KOPT-K1 (cell line): ENCODE data around the gene CHIC2.
"Not testable (repeated sequence)": the region's sequence is repeated elsewhere in the genome, so short reads cannot be mapped to it uniquely, and the experiment has no call there.

Source experiments
- H3K27ac ChIP-seq: fragments of 200-600 bp; sonication (generic); 2 replicates; pipeline ENCODE4 v1.5.1; 2016; ENCODE audit warnings: antibody characterized with exemption, mild to moderate bottlenecking, low read depth, low read length; ENCODE audit not compliant: poor library complexity, severe bottlenecking
- H3K36me3 ChIP-seq: fragments of 200-600 bp; sonication (generic); 2 replicates; pipeline ENCODE4 v1.5.1; 2017; ENCODE audit warnings: antibody characterized with exemption, mild to moderate bottlenecking, low read length, moderate library complexity; ENCODE audit not compliant: insufficient read depth
- H3K9me3 ChIP-seq: fragments of 200-600 bp; sonication (generic); 2 replicates; pipeline ENCODE4 v1.5.1; 2017; ENCODE audit warnings: antibody characterized with exemption, low read length, mild to moderate bottlenecking; ENCODE audit not compliant: insufficient read depth, poor library complexity, severe bottlenecking

The CHIC2 gene

DNA sequence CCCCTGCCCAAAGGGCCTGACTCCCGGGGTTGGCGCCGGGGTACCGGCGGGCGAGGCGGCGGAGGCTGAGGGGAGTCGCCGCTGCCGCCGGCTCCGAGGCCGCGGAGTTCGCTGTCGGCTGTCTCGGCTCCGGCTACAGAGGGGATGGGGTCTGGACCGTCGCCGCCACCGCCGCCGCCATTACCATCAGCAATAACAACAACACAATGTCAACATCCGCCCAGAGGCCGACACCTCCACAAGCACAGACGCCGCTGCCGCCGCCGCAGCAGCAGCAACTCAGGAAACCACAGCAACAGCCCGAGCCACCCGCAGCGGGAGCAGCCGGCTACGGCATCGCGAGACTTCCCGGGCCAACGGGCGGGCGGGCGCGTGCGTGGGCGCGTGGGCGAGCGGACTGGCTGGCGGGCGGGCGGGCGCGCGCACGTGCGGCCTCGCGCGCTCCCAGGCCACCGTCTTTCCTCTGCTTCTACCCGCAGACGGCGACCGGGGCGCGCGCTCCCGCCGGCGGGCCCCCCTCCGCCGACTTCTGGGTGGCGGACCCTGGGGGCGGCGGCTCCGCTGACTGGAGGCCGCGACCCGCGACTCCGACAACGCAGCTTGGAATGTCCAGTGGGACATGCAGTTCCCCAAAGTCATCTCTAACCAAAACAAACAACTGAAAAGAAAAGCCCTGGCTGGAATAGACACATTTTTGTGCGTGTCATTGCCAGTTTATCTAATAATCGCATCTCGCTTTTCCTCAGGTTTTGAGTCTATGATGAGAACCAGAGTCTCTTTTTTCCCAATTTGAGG lies at the start of gene CHIC2:
TSS of gene CHIC2 (minus strand) at position 289 of the 795 bp plus-strand sequence. CDS start 305 bp downstream, outside the sequence.
- Histone ChIP-seq H3K36me3 (no peaks in the 10 kb centered on the region), H3K9me3 (no peaks in the 10 kb centered on the region), H3K27ac (peak within 1 kb of the TSS; percentile 76)

DNA sequence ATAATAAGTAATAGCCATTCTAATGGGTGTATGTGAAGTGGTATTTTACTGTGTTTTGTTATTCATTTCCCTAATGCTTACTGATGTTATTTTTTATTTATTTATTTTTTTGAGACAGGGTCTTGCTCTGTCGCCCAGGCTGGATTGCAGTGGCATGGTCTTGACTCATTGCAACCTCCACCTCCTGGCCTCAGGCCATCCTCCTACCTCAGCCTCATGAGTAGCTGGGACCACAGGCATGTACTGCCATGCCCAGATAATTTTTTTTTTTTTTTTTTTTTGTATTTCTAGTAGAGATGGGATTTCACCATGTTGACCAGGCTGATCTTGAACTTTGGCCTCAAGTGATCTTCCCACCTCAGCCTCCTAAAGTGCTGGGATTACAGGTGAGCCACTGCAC lies 48.8 kb upstream of the CHIC2 start:
- H3K27ac ChIP-seq, H3K36me3 ChIP-seq, H3K9me3 ChIP-seq: not testable (repeated sequence)

DNA sequence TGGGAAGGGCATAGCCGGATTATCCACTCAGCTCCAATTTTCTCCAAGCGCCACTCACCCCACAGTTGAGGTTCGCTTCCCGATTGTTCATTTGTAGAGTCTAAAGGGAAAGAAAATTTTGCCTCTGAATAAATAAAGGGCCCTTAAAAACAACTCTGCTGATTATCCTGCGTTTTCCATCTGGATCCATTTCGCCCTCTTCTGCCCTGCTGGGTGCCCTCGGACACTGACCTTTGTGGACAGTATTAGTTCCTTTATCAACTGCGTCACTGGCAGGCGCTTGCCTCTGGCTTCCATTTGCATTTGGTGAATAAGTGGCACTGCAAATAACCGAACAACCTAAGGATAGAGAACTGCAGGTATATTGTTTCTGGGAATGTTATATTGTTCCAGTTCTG lies 45.6 kb upstream of the CHIC2 start:
- Histone ChIP-seq H3K36me3 (no peaks in the 10 kb centered on the region), H3K9me3 (no peaks in the 10 kb centered on the region), H3K27ac (no peak overlapping the region)

DNA sequence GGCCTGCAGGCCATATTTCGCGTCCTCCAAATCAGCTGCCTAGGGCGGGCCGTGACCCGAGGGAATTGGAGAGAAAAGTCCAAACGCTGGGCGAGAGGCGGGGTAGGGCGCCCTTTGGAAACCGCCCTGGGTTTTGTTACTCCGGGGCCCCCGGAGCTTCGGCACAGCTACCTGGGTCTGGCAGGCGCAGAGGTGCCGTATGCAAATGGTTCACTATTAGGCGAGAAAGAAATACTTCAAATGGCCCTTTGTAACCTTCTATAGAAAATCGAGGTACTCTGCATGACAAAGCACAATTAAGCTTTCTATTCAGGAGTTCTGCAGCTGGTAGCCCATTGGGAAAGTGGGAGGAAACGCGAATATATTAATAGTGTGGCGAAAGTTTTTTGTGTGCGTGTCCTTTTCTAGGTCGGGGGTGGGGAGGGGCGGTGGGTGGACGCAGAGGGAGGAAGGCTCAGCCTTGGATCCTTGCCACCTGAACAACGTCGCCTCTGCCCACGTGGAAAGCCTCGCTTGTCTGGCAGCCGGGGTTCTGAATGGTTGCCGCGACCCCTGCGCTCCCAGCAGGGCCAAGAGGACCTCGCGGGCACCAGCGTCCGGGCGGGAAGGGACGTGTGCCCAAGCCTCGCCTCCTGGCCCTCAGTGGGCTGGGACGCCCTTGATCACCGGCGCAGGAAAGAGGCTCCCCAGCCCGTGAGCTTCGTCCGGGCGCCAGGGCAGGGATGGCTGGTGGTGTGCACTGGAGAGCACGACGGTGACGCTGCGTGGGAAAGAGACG lies 45.0 kb upstream of the CHIC2 start:
- Histone ChIP-seq H3K27ac (no peak overlapping the region), H3K36me3 (no peaks in the 10 kb centered on the region)

DNA sequence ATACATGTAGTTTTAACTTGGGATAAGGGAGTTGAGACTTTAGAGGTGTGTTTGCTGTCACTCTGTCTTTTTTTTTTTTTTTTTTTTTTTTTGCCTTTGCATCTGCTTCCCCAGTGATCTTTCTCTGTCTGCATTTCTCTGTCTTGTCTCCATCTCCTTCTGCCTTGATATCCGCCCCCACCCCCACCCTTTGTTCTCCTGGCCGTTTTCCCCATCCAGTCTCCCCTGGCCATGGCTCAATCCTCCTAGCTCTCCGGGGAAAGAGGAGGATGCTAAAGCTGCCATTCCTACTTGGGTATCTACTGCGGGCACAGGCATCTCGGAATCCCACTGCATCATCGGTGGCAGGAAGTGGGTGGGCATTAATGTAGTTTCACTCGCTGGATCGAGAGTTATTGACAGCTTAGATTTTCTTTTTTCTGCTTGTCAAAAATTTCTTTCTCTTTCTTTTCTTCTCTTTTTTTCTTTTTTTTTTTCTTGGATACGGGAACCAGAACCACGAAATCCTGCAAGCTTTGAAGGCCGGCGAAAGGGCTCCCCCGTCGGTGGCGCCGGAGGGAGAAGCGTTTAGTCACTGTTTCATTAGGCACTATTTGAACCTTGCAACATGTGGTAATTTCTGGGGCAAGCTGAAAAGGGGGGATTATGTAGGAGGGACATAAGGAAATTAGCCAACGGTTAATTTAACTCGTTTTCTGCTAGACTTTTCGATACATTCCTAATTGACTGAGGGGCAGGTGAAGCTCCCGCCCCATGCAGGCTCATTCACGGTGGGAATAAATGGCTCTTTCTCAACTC lies 43.7 kb upstream of the CHIC2 start:
- Histone ChIP-seq H3K36me3 (no peaks in the 10 kb centered on the region), H3K27ac (no peak overlapping the region), H3K9me3 (no peaks in the 10 kb centered on the region)

More for the DNA sequence above, 45.0 kb upstream of the CHIC2 start:
- H3K9me3 ChIP-seq = no peaks in the 10 kb centered on the region

DNA sequence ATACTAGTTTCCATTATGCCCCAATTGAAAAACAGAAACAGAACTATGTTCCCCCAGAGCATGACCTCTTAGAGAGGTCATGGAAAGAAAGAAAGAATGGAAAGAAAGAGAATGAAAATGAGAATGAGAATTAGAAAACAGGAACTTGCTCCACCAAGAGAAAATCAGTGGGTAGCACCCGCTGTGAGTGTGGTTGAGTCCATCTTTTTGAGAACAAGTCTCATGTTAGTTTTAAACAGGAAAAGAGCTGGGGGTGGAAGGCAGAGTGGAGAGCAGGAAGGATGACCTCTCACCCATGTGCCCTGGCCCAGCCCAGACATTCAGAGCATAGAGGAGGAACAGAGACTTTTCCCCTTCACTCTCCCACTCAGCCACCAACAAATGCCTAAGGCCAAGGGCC lies 40.5 kb upstream of the CHIC2 start:
- H3K9me3 ChIP-seq = peaks cover 20% of the 10 kb centered on the region
- H3K36me3 ChIP-seq = no peaks in the 10 kb centered on the region
- H3K27ac ChIP-seq = no peak overlapping the region

DNA sequence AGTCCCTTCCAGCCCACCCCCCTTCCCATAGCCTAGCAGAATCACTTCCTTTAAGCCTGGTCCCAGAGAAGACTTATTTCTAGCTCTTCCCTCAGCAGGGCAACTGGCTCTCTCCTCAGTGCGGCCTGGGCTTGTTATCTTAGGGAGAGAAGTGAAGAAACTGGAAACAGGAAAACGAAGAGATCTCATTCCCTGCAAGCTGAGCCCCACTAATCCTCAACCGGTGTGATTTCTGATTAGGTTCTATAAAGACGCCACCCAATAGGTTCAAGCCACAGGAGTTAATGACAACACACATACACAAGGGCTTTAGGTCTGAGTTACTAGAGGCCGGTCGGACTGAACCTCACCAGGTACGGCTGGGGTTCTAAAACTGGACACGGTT lies 38.8 kb upstream of the CHIC2 start:
- peaks cover 25% of the 10 kb centered on the region for H3K9me3 ChIP-seq
- no peaks in the 10 kb centered on the region for H3K36me3 ChIP-seq
- H3K27ac ChIP-seq = no peak overlapping the region

DNA sequence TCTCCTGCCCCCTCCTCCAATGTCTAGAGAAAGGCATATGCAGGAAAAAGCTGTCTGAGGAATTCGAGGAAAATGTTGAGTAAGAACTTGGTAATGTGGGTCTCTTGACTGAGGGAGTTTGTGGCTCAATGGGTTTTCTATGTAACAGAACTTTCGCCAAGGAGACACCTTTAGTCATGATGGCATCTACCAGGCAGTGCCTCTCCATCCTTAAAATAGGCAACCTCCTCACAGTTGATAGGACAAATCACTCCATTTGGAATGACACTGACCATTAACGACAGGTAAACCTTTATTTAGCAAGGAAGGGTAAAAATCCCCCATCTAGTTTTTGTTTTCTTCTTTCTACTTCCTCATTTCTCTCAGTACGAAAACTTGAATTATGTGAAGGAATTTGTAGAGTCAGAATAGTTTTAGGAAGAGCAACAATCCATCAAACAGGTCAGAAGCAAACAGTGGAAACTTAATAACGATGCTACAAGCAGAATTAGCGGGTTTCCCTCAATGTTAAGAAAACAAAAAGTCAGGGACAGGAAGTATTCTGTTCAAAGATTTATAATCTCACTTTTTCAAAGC lies 38.2 kb upstream of the CHIC2 start:
- H3K9me3 ChIP-seq = peaks cover 25% of the 10 kb centered on the region
- no peak overlapping the region for H3K27ac ChIP-seq
- H3K36me3 ChIP-seq = no peaks in the 10 kb centered on the region

DNA sequence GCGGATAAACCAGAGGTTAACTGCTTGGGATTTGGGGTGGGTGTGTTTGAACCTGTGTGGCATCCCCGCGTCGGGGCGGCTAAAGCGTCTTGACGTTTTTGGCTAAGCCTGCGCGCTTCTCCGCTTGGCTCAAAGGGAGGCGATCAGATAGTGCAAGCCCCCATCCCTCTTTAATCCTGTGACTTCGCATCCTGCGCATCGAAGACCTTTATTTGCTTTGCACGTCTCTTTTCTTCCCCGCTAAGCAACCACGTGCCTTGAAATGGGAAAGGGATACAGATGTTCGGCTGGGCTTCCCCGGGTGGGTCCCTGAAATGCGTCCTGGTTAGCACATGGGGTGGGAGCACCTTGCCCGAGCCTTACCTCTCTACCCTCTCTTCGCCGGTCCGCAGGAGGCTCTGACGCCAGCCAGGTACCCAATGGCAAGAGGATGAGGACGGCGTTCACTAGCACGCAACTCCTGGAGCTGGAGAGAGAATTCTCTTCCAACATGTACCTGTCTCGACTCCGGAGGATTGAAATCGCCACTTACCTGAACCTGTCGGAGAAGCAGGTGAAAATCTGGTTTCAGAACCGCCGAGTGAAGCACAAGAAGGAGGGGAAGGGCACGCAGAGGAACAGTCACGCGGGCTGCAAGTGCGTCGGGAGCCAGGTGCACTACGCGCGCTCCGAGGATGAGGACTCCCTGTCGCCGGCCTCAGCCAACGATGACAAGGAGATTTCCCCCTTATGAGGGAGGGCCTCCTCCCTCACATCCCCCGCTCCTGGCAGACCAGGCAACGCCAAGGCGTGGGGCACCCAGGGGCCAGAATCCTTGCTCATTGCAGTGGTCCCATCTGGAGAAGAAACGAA lies 37.0 kb upstream of the CHIC2 start:
- Histone ChIP-seq H3K9me3 (peaks cover 25% of the 10 kb centered on the region), H3K36me3 (no peaks in the 10 kb centered on the region), H3K27ac (no peak overlapping the region)

DNA sequence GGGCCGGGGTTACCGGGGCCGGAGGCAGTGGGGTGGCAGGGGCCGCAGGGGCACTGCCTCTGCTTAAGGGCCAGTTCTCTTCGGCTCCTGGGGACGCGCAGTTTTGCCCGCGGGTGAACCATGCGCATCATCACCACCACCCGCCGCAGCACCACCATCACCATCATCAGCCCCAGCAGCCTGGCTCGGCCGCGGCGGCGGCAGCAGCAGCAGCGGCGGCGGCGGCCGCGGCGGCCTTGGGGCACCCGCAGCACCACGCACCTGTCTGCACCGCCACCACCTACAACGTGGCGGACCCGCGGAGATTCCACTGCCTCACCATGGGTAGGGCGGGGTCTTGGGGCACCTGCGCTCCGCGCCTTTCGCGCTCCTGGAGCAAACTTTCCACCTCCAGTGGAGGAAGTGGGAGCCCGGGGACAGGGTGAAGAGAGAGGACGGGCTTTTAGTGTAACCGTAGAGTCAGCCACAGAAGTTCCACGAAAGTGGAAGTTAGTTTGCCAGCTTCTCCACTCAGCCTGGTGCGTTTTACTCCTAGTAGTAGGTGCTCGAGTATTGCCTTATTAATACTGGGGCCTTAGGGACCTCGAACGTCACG lies 36.3 kb upstream of the CHIC2 start:
- Histone ChIP-seq H3K36me3 (no peaks in the 10 kb centered on the region), H3K9me3 (peaks cover 25% of the 10 kb centered on the region), H3K27ac (no peak overlapping the region)

DNA sequence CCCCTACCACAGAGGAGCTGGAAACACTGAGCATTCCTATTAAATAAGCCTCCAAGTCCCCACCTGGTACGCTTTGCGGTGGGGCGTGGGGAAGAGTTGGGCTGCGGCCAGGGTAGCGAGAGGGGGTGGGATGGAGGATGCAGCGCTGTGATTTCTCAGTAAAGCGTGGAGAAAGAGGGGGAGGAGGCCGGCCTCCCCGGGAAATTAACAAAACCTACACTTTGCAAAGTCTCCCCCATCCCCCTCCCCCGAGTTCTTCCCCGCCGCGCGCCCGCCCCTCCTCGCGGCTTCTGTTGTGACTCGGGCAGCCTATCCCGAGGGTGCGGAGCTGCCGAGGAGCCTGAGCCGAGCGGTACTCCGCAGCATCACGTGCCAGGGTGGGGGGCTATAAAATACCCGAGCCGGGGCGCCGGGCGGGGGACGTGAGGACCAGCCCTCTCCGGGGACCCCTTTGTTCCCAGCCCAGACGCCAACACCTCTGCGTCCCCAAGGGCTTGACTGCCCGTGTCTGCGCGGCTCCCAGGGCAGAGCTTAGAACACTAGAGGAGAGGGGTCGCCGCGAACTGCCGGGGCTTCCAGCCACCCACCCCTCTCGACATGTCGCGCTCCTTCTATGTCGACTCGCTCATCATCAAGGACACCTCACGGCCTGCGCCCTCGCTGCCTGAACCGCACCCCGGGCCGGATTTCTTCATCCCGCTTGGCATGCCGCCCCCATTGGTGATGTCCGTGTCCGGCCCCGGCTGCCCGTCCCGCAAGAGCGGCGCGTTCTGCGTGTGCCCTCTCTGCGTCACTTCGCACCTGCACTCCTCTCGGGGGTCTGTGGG lies 35.6 kb upstream of the CHIC2 start, which contains the start of gene GSX2:
TSS of gene GSX2 (plus strand) at position 416 of the 827 bp plus-strand sequence. CDS start at position 598, 182 bp downstream.
- Histone ChIP-seq H3K9me3 (peaks cover 25% of the 10 kb centered on the region), H3K36me3 (no peaks in the 10 kb centered on the region), H3K27ac (no peak within 1 kb of the TSS)

DNA sequence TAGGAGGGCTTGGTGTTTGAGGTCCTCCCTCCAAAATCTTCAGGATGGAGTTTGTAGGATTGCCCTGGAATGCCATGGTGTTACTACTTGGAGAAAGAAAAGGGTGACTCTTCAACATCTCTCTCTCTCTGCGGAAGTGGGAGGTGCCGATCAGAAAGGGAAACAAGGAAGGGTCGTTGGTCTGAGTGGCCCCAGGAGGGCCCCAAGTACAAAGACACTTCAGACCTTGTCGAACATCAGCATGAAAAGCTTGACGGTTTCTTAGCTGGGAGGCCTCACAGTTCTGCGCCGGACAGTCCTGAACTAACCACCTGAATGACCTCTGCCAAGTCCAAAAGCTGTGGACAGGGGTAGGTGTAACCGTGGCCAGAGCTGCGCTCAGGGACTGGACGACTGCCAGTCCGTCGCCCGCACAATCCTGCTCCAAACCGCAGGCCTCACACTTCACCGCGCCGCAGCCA lies 34.9 kb upstream of the CHIC2 start:
- H3K27ac ChIP-seq = no peak overlapping the region
- H3K9me3 ChIP-seq = peaks cover 25% of the 10 kb centered on the region
- H3K36me3 ChIP-seq = no peaks in the 10 kb centered on the region

DNA sequence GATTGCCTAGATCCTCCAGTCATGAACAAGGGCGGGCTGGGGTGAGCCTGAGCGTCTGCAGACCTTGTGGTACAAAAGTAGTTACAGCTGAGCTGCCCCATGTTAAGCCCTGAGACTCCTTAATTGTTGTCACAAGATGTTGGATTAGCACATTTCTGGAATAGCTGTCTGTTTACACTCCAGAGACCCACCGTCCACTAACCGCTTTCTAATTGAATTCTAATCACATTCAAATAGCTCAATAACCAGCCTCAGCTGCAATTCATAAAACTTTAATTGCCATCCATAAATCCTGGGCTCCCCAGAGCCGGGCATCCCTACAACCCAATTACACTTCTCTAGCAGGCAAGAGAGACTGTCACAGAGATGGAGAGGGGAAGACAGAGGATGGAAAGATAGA lies 34.0 kb upstream of the CHIC2 start:
- Histone ChIP-seq H3K27ac (no peak overlapping the region), H3K9me3 (peaks cover 25% of the 10 kb centered on the region), H3K36me3 (no peaks in the 10 kb centered on the region)
